GM12873 (cell line): ENCODE measurements around the gene NPAT.

Source experiments
- CTCF ChIP-seq: IDR thresholded peaks from 2 replicates; pipeline ENCODE4 v1.5.1; 2012; ENCODE audit warnings: low read depth, mild to moderate bottlenecking, moderate library complexity, low read length, control low read depth; ENCODE audit not compliant: insufficient read depth; ENCODE audit errors: missing control alignments

The NPAT gene

GRCh38 chr11:108196901-108197300 lies 25.5 kb downstream of the NPAT start:
- TF ChIP-seq CTCF = no peak

GRCh38 chr11:108193725-108194124 lies 28.7 kb downstream of the NPAT start:
- no peak for TF ChIP-seq CTCF

GRCh38 chr11:108177570-108177969 lies 44.9 kb downstream of the NPAT start:
- no peak for TF ChIP-seq CTCF

GRCh38 chr11:108170184-108170583 lies 52.3 kb downstream of the NPAT start:
- TF ChIP-seq CTCF = no peak

- TF ChIP-seq CTCF = no peak
These were observed 54.8 kb downstream of the NPAT start for GRCh38 chr11:108167624-108168023.

GRCh38 chr11:108160970-108161566 lies 61.4 kb downstream of the NPAT start:
- TF ChIP-seq CTCF = no peak

- TF ChIP-seq CTCF = no peak
These were observed 67.8 kb downstream of the NPAT start for GRCh38 chr11:108154591-108154990.
